AG08396 (cell line): Measurements from ENCODE around the gene KCNJ8.
"Not testable (repeated sequence)": the region's sequence is repeated elsewhere in the genome, so short reads cannot be mapped to it uniquely, and the experiment has no call there.

ENCODE experiments used
- DNase-seq: peaks from one replicate; pipeline ENCODE4 v3.0.0; 2012; ENCODE audit warnings: low spot score, mixed read lengths

The KCNJ8 gene

DNA sequence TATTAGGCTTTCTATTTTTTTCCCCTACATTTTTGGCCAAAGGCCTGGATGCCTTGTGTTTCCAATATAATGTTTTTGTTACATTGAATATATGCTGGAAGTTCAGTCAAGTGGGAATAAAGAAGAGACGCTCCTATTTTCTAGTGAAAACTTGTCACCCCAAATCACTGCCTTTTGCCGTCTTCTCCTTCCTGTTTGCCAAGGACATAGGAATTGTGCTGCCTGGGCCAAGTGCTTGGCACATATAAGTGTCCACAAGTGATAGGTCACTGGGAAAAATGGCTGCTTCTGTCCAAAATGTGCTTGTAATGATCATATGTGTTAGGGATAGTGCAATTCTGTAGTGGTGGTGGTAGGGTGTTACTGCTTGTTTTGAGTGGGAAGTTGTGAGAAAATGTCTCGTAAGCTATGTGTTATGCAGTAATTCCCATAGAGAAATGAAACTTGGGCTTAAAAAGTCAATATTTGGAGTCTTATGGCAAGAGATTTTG is 11.6 kb upstream of the KCNJ8 start:
- DNase-seq, result no peak

- DNase-seq, result not testable (repeated sequence)
These were observed 8.2 kb upstream of the KCNJ8 start for GRCh38 chr12:21782723-21783122.

DNA sequence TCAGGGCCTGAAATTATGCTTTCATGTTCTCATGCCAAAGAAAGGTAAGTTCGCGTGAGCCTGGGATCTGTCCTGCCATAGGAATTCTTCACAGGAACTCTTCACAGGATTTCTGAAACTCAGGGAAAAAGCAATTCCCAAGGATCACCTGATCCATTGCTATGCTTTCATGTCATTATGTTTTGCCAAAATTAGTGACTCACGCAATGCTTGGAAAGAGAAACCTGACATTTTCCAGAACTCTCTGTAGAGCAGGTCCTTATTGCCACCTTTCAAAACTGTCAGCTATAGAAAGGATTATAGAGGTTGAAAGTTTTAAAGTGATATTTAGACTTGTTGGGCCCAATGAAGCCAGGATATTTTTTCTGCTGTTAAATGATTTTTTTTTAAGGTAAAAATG is 6.3 kb upstream of the KCNJ8 start:
- DNase-seq, result no peak

GRCh38 chr12:21776175-21776574 is 1.7 kb upstream of the KCNJ8 start:
- DNase-seq, result no peak

GRCh38 chr12:21775133-21775820 is 771 bp upstream of the KCNJ8 start:
- no peak for DNase-seq

GRCh38 chr12:21773806-21774205 is 700 bp downstream of the KCNJ8 start:
- no peak for DNase-seq

DNA sequence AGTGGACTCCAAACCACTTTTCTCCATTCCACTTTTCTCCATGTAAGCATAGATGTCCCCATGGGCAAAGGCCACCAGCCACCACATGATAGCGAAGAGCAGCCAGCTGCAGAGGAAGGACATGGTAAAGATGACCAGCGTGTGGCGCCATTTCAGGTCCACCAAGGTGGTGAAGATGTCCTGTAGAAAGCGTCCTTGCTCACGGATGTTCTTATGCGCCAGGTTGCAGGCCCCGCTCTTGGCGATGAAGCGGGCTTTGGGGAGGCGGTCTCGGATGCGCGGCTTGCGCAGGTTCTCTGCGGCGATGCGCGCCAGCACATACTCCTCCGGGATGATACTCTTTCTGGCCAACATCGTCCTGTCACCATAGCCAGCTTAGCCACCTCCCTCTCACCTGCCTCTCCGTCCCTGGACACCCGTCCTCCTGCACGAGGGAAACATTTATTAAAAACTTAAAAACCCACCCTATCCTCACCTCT is 1.2 kb downstream of the KCNJ8 start:
- DNase-seq, result peak; percentile 19

DNA sequence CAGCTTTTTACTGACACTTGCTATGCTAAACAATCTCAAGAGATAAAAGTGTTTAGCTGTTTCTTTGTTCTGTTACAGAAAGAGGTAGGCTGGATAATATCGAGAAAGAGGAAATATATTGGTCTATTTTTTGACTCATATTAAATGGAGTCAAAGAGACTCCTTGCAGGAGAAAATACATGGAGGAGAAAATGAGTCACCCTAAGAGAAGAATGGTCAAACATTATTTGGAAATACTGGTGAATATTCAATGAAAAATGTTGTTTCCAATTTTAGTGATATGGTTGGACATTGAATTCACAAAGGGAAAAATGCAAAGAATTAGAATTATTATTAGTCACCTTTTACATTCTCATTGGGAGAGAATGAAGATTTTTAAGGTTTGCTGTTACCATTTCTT is 3.2 kb downstream of the KCNJ8 start:
- DNase-seq, result peak; percentile 51

DNA sequence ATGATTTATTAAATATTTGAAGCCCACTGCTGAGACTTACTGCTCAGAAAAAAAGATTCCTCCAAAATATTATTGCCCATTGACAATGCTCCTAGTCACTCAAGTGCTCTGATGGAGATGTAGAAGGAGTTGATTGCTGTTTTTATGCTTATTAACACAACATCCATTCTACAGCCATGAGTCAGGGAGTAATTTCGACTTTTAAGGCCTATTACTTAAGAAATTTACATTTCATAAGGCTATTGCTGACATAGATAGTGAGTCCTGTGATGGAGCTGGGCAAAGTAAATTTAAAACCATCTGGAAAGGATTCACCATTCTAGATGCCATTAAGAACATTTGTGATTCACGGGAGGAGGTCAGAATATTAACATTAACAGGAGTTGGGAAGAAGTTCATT is 5.2 kb downstream of the KCNJ8 start:
- no peak for DNase-seq

DNA sequence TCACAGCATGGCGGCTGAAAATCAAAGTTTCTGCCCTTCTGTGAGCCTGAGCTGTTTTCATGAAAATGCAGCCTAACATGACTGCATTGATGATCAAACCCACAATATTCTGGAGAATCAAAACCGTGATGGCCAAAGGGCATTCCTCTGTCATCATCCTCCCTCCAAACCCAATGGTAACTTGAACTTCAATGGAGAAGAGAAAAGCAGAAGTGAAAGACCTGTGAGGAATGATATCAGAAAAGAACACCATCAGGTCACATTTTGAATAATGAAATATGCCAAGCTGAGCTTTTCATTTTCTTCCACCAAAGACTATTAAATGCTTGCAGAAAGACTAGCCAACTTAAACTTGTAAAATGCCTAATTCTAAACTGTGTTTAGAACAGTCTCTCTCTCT is 8.1 kb downstream of the KCNJ8 start:
- no peak for DNase-seq

DNA sequence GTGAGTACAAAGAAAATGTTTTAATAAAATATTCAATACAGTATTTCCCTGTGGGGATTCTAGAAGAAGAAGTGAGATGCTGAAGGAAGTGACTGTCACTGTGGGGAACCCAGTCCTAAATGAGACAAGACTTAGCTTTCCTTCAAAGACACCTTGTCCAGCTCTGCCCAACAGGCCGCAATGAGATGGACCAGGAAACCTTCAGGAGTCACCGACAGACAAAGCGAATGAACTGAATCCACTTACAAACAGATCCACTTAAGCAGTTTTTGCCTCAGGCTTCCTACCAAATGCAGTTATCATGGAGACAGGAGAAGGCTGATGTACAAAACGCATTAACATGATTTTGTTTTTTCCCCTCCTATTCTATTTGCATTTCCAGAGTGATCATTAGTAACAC is 9.6 kb downstream of the KCNJ8 start:
- no peak for DNase-seq

- no peak for DNase-seq
These were observed 10.4 kb downstream of the KCNJ8 start for GRCh38 chr12:21764065-21764464.

- no peak for DNase-seq
These were observed 11.0 kb downstream of the KCNJ8 start for GRCh38 chr12:21763531-21763930.

DNA sequence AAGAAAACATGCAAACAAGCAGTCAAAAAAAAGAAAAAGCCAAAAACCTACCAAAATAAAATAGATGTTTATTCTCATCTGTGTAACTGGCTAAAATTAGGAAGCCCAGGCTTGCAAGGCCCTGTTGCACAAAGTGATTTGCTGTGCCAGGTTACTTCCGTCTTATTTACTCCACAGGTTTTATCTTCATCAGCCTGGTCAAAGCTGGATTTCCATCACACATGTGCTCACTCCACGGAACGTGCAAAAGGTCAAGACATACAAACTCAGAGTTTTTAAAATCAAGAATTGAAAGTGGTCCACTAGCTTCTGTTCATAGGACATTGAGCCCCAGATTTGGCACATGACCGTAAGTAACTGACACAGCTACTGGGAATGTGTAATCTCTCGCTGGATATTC is 14.8 kb downstream of the KCNJ8 start:
- DNase-seq, result no peak

DNA sequence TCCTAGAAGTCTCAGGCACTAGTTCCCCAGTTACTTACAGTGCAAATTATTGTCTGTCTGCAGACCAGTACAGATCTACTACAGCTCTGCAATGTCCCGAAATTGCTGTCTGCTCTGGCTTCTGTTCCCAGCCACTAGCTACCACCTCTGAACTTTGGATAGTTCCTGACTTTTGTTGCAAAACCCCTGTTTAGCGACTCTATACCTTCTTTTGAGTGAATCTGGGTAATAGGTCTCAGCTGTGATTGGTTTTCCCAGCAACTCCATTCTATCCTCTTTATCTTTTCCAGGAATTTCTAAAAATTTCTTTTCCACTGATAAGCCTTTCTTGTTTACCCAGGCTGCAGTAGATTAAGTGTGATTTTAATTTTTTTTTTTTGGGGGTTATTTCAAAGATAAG is 16.8 kb downstream of the KCNJ8 start:
- DNase-seq, result no peak

GRCh38 chr12:21756699-21757098 is 17.8 kb downstream of the KCNJ8 start:
- DNase-seq, result no peak

DNA sequence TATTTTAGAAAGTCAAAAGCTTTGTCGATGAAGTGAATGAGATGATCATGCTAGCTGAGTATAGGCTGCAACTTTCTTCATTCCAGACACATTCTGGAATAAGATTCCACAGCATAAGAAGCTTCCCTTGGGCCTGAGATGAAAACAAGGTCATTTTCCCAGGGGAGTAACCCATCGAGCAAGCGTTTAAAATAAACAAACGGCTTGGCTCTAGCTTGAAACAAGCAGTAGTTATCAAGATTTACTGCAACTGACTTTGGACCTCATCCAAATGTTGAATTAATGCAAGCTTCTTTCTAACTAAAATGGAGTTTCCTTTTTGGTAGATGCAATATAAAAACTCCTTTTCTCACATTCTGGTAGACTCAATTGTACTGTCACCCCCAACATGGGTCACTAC is 23.0 kb downstream of the KCNJ8 start:
- no peak for DNase-seq

GRCh38 chr12:21745258-21745657 is 29.2 kb downstream of the KCNJ8 start:
- DNase-seq, result no peak

DNA sequence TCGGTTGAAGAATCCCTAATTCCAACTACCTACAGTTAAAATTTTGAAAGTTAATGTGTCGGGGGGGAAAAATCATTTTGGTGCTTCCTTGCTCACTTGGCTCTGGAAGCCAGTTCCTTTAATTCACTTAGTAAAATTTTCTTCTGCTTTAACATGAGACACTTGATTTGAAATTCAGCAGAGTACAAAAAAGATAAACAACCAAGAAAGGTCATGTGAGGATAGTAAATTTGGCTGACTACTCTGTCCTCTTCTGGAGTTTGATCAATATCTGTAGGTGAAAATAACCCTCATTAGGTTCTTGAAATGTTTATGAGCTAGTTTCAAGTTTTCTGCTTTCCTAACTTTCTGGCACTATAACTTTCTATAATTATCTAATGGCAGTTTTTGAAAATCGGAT is 43.4 kb downstream of the KCNJ8 start:
- DNase-seq, result no peak

- no peak for DNase-seq
These were observed 48.8 kb downstream of the KCNJ8 start for GRCh38 chr12:21725731-21726130.

- no peak for DNase-seq
These were observed 55.4 kb downstream of the KCNJ8 start for GRCh38 chr12:21718944-21719650.

GRCh38 chr12:21718403-21718802 is 56.1 kb downstream of the KCNJ8 start:
- DNase-seq, result no peak

- no peak for DNase-seq
These were observed 56.7 kb downstream of the KCNJ8 start for GRCh38 chr12:21717767-21718166.

DNA sequence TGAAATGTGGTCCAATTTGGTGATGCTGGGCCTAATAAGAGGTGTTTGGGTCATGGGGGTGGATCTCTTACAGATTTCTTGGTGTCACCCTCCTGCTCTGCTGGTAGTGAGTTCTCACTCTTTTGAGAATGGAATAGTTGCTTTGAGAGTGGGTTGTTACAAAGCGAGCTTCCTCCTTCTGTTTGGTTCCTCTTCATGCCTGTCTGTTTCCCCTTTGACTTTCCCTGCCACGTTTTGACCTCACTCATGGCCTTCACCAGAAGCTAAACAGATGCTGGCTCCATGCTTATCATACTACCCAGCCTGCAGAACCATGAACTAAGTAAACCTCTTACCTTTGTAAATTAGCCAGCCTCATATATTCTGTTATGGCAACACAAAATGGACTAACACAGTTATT is 59.1 kb downstream of the KCNJ8 start:
- DNase-seq, result no peak
